ENCODE results near the gene BICC1.

Gene BICC1

GRCh38 chr10:58785354-58785753 lies 272.7 kb downstream of the BICC1 start:
- DNase-seq, result no peak

DNA sequence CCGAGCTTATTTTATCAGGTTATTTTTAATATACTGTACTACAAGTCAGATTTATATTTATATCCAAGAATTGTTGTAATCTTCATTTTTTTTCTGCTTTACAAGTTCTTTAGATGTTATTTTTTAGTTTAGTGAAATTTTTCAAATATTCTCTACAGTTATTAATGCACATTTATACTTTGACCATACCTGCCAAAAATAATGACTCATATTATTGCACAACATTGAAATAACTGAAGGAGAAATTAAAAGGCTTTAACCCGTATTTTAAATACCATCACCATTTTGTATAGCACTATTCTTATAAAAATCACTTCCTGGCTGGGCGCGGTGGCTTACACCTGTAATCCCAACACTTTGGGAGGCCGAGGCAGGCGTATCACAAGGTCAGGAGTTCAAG lies 278.5 kb downstream of the BICC1 start:
- no peak for DNase-seq

- no peak for DNase-seq
Observed at GRCh38 chr10:58795560-58795959, 282.9 kb downstream of the BICC1 start.

- no peak for DNase-seq
Observed at GRCh38 chr10:58796242-58796641, 283.6 kb downstream of the BICC1 start.

GRCh38 chr10:58796824-58797223 lies 284.2 kb downstream of the BICC1 start:
- no peak for DNase-seq

- DNase-seq, result no peak
Observed at GRCh38 chr10:58797356-58797755, 284.7 kb downstream of the BICC1 start.

- DNase-seq, result no peak
Observed at GRCh38 chr10:58802047-58802446, 289.4 kb downstream of the BICC1 start.

DNA sequence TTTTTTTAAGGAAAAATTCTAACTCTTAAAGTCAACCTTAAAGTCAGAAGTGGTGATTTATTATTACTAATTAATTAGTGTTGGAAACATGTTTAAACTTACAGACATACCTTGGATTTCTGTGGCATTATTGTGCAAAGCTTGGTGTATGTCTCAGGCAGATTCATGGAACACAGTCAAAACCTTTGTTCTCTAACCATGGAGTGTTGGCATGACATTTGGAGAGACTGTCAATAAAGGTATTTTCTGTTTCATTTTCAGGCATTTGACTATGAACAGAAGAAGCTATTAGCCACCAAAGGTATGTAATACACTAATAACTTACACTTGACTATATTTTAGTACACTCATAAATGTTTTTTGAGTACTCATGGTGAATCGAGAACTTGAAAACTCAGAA lies 293.7 kb downstream of the BICC1 start:
- DNase-seq, result no peak

DNA sequence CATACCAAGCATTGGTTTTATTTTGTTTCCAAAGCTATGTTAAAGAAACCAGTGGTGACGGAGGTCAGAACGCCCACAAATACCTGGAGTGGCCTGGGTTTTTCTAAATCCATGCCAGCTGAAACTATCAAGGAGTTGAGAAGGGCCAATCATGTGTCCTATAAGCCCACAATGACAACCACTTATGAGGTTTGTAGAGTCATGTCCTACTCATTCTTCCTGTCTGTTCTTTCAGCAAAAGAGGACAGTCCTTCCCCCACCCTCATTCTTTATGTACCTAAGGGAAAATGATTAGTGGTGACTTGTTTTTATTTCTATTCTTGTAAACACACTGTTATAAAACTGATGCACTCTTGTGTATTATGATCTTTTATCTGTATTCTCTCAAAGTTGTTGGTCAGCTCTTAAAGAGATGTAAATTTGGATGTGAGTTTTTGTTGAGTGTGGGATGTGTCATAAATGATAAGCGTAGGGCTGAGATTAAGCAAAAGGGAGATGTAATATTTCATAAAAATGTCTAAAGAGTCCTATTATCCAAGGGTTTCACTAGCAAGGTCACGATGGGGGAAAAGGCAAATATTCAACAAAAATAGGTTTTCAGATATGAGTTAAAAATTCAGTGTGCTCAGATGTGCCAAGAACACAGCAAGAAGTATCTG lies 294.4 kb downstream of the BICC1 start:
- no peak for DNase-seq

- DNase-seq, result no peak
Observed at GRCh38 chr10:58807629-58808022, 295.0 kb downstream of the BICC1 start.

DNA sequence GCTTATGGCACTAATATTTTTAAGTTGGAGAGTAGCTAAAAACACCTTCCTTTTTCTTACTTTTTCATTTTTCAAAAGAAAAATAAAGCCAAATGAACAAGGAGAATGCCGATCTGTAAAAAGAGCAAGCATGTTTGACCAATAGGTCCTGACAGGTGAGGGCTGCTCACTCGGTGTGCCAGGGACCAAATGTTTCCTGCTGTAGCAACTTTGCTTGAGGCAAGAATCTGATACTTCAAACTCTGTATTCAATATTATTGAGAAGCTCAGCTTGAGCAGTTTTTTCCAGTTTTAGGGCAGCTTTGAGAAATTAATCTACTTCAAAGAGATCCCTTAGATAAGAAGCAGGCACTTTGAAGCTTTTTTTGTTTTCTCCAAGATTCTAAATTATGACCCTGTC lies 298.1 kb downstream of the BICC1 start:
- no peak for DNase-seq

DNA sequence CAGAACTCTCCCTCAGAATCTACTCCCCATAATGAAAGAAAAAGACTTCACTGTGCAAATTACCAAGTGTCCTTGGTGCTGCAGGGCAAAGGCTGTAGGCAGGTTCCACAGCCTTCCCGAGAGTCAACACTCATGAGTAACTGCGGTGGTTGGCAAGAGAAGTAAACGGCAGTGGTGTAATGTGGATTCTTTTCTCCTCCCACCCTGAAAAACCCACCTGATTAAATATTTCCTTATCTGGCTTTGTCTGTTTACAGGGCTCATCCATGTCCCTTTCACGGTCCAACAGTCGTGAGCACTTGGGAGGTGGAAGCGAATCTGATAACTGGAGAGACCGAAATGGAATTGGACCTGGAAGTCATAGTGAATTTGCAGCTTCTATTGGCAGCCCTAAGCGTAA lies 300.9 kb downstream of the BICC1 start:
- DNase-seq, result no peak

DNA sequence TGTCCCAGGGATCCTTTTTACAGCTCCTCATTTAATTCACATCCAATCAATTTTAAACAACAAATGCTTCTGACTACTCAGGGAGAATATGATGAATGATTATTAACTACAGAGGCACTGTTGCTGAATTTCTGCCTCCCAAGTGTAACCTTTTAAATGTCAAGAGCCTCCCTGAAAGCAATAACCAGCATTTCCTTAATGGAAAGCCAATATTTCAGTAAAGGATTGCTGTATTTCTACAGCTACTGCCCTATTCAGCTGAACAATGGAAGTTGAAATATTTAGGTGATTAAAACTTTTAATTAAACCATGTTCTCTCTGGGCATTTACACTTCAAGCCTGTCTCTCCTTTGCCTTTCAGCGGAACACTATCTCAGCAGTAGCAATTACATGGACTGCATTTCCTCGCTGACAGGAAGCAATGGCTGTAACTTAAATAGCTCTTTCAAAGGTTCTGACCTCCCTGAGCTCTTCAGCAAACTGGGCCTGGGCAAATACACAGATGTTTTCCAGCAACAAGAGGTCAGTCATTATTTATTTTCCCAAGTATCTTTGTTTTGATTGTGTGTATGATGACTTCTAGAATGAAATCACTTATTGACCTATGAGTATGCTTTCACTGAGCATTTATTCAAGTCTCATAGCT lies 304.7 kb downstream of the BICC1 start:
- no peak for DNase-seq

DNA sequence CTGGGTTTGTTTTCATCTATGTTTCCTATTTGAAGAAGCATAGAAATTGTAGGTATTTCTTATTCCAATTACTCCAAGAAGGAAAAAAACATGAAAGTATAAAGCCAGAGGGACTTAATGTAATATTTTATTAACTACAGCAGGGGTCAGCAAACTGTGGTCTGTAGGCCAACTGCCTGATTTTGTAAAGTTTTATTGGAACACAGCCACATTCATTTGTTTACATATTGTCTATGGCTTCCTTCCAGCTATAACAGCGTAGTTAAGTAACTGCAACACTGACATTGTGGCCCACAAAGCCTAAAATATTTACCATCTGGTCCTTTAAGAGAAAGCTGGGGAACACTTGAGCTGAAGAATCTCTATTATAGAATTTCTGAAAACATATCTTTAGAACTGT lies 306.2 kb downstream of the BICC1 start:
- no peak for DNase-seq

DNA sequence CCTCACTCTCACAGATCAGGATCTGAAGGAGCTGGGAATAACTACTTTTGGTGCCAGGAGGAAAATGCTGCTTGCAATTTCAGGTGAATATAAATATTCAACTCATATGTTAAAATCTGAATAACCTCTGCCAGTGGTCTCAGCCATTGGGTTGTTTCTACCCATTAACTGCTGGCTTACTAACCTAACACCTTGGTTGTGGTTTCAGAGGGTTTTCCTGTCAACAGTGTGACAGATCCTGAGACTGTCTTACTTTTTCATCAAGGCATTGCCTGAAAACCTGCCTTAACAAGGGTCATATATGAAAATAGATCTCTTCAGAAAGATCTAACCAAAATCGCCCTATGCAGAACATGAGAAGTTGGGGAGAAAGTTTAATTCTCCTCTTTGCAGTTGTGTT lies 307.7 kb downstream of the BICC1 start:
- no peak for DNase-seq

DNA sequence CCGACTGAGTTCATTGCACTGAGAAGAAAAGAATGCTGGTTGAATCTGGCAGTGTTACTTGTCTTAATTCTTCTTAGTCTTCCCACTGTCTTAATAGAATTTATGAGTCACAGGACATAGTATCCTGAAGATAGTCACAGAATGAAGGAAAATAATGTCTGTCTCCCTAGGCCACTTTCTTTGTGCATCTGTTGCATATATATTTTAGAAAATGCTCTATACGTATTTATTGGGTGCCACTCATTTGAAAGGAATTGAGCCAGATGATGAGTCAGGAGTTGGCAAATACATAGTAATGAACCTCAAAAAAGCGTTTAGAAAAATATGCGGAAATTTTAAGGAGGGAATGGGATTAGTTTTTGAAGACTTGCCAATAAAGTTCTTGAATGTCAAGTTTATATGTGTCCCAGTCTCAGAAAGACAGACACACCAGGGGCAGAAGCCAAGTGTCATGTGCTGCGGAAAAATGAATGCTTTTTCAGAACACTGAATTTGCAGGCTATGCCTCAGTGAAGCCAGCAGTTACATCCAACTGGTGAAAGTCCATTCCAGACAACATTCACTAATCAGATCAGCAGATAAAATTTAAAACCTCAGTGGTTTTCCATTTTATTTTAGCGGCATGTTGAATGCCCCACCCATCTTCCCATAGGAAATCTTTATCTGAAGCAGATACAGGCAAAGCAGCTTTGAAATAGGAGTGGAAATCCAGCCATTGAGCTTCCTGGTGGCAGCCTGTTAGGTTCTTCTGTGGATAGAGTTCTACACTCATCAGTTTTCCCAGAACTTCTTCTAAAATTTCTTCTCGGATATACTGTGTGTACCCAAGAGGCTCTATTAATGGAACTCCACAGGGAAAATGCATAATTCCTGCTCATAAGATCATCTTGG lies 308.4 kb downstream of the BICC1 start:
- DNase-seq, result no peak

DNA sequence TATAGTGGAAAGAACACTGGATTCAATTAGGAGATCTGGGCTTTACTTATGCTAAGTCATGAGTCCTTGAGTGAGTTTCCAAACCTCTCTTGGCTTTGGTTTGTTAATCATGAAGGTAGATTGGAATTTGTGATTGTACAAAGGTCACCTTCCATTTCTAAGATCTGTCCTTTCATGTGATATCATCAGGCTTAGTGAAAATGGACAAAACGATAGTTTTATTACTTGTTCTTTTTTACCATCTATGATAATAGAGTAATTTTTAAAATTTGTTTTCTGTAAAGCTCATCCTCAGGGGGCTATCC lies 309.0 kb downstream of the BICC1 start:
- DNase-seq, result no peak

DNA sequence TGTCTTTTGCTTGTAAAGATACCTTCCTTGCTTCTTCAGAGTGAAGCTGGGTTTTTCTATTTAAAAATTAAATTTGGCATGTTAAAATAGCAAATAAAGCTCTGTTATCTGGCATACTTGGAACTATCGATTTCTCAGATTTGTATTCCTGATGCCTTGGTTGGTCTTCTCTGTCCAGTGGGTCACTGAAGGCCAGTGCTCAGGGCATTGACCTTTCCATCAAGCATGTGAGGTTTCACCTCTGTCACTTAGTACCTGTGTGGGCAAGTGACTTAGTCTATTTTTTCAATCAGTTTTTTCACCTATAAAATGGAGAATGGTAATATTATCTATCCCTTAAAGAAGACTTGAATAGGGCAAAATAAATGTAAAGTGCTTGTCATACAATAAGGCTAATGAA lies 311.3 kb downstream of the BICC1 start:
- no peak for DNase-seq

DNA sequence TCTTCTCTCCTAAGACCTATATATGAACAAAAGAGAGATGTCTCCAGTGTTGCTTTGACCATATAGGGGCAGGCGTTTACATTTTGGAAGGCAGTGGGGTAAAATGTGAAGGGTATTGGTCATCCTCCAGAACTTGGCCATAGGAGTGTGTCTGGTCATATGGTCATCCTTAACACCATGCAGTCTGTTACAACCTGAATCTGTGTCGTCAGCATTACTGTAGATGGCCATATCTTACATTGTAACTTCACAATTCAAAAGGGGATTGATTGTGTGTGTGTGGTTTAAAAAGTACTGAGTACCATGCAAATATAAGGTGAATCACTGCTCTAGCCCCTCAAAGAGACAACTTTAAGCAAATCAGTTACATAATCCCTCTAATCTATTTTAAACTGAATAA lies 311.7 kb downstream of the BICC1 start:
- no peak for DNase-seq

- no peak for DNase-seq
Observed at GRCh38 chr10:58826694-58827093, 314.0 kb downstream of the BICC1 start.

- no peak for DNase-seq
Observed at GRCh38 chr10:58827381-58827780, 314.7 kb downstream of the BICC1 start.

DNA sequence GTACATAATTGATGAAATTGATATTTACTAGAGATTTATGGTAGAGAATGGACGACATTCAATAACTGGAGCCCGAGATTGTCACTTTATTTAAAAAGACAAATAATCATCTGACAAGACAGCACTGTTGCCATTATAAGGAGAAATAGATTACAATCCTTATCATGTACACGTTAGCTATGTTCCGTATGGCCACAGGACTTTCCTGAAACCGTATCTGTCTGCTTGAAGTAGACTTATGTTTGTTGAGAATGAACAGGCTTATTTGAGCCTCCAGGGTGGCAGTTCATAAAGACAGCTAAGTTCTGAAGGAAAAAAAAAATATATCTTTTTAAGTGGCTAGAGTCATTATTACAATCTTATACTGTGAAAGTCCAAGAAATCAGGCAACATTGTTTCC lies 317.2 kb downstream of the BICC1 start:
- DNase-seq, result no peak

- no peak for DNase-seq
Observed at GRCh38 chr10:58830697-58831096, 318.0 kb downstream of the BICC1 start.
